Mucosa of descending colon (tissue), 3 donors: ENCODE measurements around the gene ROBO1. TPM values are rescaled to one million over a fixed set of nuclear protein-coding genes. Genes with fewer than 3 reads are reported as not detected.
"Not testable (repeated sequence)": the region's sequence is repeated elsewhere in the genome, so short reads cannot be mapped to it uniquely, and the experiment has no call there.

ENCODE experiments used
- ATAC-seq: fragments of 200-7000 bp; cut with Tn5 transposase; one replicate; pipeline ENCODE4 v1.9.1; 2020; ENCODE audit warnings: mild to moderate bottlenecking, moderate library complexity
- DNase-seq, 3 donors: peaks; one replicate each; pipeline ENCODE4 v3.0.0-alpha.2; 2020
- H3K36me3 ChIP-seq: fragments of 200-600 bp; one replicate; pipeline ENCODE4 v1.8.0; 2021; ENCODE audit warnings: low read depth, mild to moderate bottlenecking
- H3K4me1 ChIP-seq: fragments of 200-600 bp; one replicate; pipeline ENCODE4 v1.8.0; 2021; ENCODE audit warnings: low read depth, mild to moderate bottlenecking
- H3K4me3 ChIP-seq: fragments of 200-600 bp; one replicate; pipeline ENCODE4 v1.8.0; 2021; ENCODE audit warnings: mild to moderate bottlenecking
- H3K9me3 ChIP-seq: fragments of 200-600 bp; one replicate; pipeline ENCODE4 v1.8.0; 2021; ENCODE audit warnings: mild to moderate bottlenecking
- CTCF ChIP-seq: fragments of 200-600 bp; IDR thresholded peaks from one replicate; pipeline ENCODE4 v1.8.0; 2022; ENCODE audit warnings: antibody characterized with exemption, mild to moderate bottlenecking
- intact Hi-C, 2 donors: fragments of 100-400 bp; cut with DNase I in 1 of 2; cut with micrococcal nuclease in 1 of 2; formaldehyde crosslinking; loops; one replicate each; pipeline versions ENCODE4 v1.11.0 to v1.11.1; 2022; cut with DNase I, micrococcal nuclease
- total RNA-seq, 3 donors: library from RNA; stranded (reverse); fragmentation: NEBNext Ultra II Directional in 2 of 3; extraction: Animal tissue kit (Norgen Biotek cat#: 25700) in 2 of 3; gene quantifications; one replicate each; pipeline versions ENCODE4 v1.2.1 to v1.2.4, GENCODE V29; 2021 to 2023
- donor health status: DM: no; HTN: no; CAD: no; lungs with moderate emphysema.
- donor health status: DM: no; HTN: no; CAD: no.
- donor health status: DM: no; HTN: yes; CAD: no.

The ROBO1 gene
- total RNA-seq, 3 donors from 2014 or later, result 4.3 to 22.7 (median 10.1) TPM

GRCh38 chr3:78689378-78689777, 1078.4 kb downstream of the ROBO1 start:
- Histone ChIP-seq H3K4me3 (no peak overlapping the region), H3K9me3 (no peaks in the 10 kb centered on the region), H3K4me1 (no peaks in the 10 kb centered on the region), H3K36me3 (no peaks in the 10 kb centered on the region)
- intact Hi-C loops, result no loop called here
- ATAC-seq, result no peak
- TF ChIP-seq CTCF, result no peak
- no peak for DNase-seq

GRCh38 chr3:78687520-78687919, 1080.3 kb downstream of the ROBO1 start:
- TF ChIP-seq CTCF, result no peak
- ATAC-seq (no peak), DNase-seq (no peak)
- intact Hi-C loops, result no loop called here
- H3K4me3 ChIP-seq, result no peak overlapping the region
- no peaks in the 10 kb centered on the region for H3K4me1 ChIP-seq
- H3K36me3 ChIP-seq, result no peaks in the 10 kb centered on the region
- H3K9me3 ChIP-seq, result no peaks in the 10 kb centered on the region

GRCh38 chr3:78683284-78683683, 1084.5 kb downstream of the ROBO1 start:
- TF ChIP-seq CTCF, result no peak
- intact Hi-C loops, result no loop called here
- H3K4me1 ChIP-seq, result no peaks in the 10 kb centered on the region

GRCh38 chr3:78675119-78675805, 1092.5 kb downstream of the ROBO1 start:
- H3K36me3 ChIP-seq, intact Hi-C loops, H3K4me3 ChIP-seq, H3K9me3 ChIP-seq, H3K4me1 ChIP-seq, ATAC-seq, DNase-seq: not testable (repeated sequence)

More at GRCh38 chr3:78683284-78683683, 1084.5 kb downstream of the ROBO1 start:
- no peak overlapping the region for H3K4me3 ChIP-seq
- ATAC-seq, result no peak
- H3K36me3 ChIP-seq, result no peaks in the 10 kb centered on the region
- DNase-seq, result no peak
- no peaks in the 10 kb centered on the region for H3K9me3 ChIP-seq

GRCh38 chr3:78670746-78671145, 1097.1 kb downstream of the ROBO1 start:
- intact Hi-C loops, result no loop called here
- DNase-seq (no peak), ATAC-seq (no peak)
- Histone ChIP-seq H3K4me1 (no peaks in the 10 kb centered on the region), H3K4me3 (no peak overlapping the region), H3K36me3 (no peaks in the 10 kb centered on the region), H3K9me3 (no peaks in the 10 kb centered on the region)
- TF ChIP-seq CTCF, result no peak

GRCh38 chr3:78670094-78670493, 1097.7 kb downstream of the ROBO1 start:
- TF ChIP-seq CTCF, result no peak
- no peak overlapping the region for H3K4me3 ChIP-seq
- no peaks in the 10 kb centered on the region for H3K9me3 ChIP-seq
- no peaks in the 10 kb centered on the region for H3K4me1 ChIP-seq
- intact Hi-C loops, result no loop called here
- no peak for ATAC-seq
- DNase-seq, result no peak
- H3K36me3 ChIP-seq, result no peaks in the 10 kb centered on the region
